Gastroesophageal sphincter (tissue), 3 donors: ENCODE measurements around the gene SLC41A2.

Source experiments
- EP300 ChIP-seq: sonication (generic); formaldehyde crosslinking; IDR thresholded peaks from one replicate; pipeline ENCODE4 v1.6.1; 2017; ENCODE audit warnings: antibody characterized with exemption, mild to moderate bottlenecking
- POLR2A ChIP-seq, 2 donors: fragments of 450-650 bp; IDR thresholded peaks; one replicate each; pipeline ENCODE4 v1.6.1; 2017; ENCODE audit warnings: antibody characterized with exemption in 2 of 2, mild to moderate bottlenecking in 2 of 2, moderate library complexity in 1 of 2
- POLR2AphosphoS5 ChIP-seq: sonication (generic); formaldehyde crosslinking; IDR thresholded peaks from one replicate; pipeline ENCODE4 v1.6.1; 2017; ENCODE audit warnings: antibody characterized with exemption
- TF ChIP-seq, protein P1 (sequence below), 4 experiments: fragments of 200-600 bp in 2 of 4; fragments of 450-650 bp in 2 of 4; sonication (generic) in 1 of 4; IDR thresholded peaks; one replicate each; pipeline ENCODE4 v1.5.1; 2017 to 2019; ENCODE audit warnings: antibody characterized with exemption in 4 of 4, mild to moderate bottlenecking in 2 of 4, moderate library complexity in 2 of 4

GRCh38 chr12:104930388-104931326 is 27.4 kb downstream of the SLC41A2 start:
- TF ChIP-seq, protein P1, sequence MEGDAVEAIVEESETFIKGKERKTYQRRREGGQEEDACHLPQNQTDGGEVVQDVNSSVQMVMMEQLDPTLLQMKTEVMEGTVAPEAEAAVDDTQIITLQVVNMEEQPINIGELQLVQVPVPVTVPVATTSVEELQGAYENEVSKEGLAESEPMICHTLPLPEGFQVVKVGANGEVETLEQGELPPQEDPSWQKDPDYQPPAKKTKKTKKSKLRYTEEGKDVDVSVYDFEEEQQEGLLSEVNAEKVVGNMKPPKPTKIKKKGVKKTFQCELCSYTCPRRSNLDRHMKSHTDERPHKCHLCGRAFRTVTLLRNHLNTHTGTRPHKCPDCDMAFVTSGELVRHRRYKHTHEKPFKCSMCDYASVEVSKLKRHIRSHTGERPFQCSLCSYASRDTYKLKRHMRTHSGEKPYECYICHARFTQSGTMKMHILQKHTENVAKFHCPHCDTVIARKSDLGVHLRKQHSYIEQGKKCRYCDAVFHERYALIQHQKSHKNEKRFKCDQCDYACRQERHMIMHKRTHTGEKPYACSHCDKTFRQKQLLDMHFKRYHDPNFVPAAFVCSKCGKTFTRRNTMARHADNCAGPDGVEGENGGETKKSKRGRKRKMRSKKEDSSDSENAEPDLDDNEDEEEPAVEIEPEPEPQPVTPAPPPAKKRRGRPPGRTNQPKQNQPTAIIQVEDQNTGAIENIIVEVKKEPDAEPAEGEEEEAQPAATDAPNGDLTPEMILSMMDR (IDR thresholded peaks at IDR 0.05): no peak
- TF ChIP-seq POLR2A (IDR thresholded peaks at IDR 0.05) (no peak), EP300 (no peak), POLR2AphosphoS5 (no peak)
